Gastrocnemius medialis (tissue), 4 donors: ENCODE data around the gene YIF1B. TPM values are rescaled to one million over a fixed set of nuclear protein-coding genes. Genes with fewer than 3 reads are reported as not detected.

Experiments used
- total RNA-seq, 4 donors: library from RNA; depleted of rRNA; stranded (reverse); fragments of >200 nt; gene quantifications; one replicate each; pipeline versions ENCODE4 v1.1.0 to v1.2.3, GENCODE V29; 2016

The YIF1B gene
- total RNA-seq, 4 donors from 2014 or later = 28.3 to 39.5 (median 31.9) TPM

Other genes starting within 250 kb of the YIF1B start
- gene DPF1, start 91.7 kb downstream of the YIF1B start, total RNA-seq = not detected
- gene PPP1R14A, start 59.6 kb downstream of the YIF1B start, total RNA-seq = 10 to 100 TPM in 1 of 4 donors, 1 to 10 TPM in 3; 1.3 to 48.8 (median 7.1) TPM
- gene SPINT2, start 51.4 kb downstream of the YIF1B start, total RNA-seq = 1 to 10 TPM in 3 of 4 donors, under 1 TPM in 1; 0.26 to 4.0 (median 1.6) TPM
- gene C19orf33, start 11.7 kb downstream of the YIF1B start, total RNA-seq = 1 to 10 TPM in 2 of 4 donors, not detected in 2; 5.8 to 7.0 TPM
- gene KCNK6, start 3.9 kb upstream of the YIF1B start, total RNA-seq = under 1 TPM; 0.15 to 0.90 (median 0.41) TPM
- gene CATSPERG, start 19.9 kb upstream of the YIF1B start, total RNA-seq = 1 to 10 TPM in 3 of 4 donors, under 1 TPM in 1; 0.72 to 4.9 (median 1.7) TPM
- 1,000 to 10,000 TPM in 3 of 4 donors, 100 to 1,000 TPM in 1; 819 to 1,400 (median 1,309) TPM for gene PSMD8, start 58.6 kb upstream of the YIF1B start, total RNA-seq
- under 1 TPM in 1 of 4 donors, not detected in 3; 0.13 TPM for gene GGN, start 72.1 kb upstream of the YIF1B start, total RNA-seq
- 1 to 10 TPM in 1 of 4 donors, under 1 TPM in 3; 0.05 to 2.6 (median 0.15) TPM for gene SPRED3, start 72.8 kb upstream of the YIF1B start, total RNA-seq
- gene FAM98C, start 87.1 kb upstream of the YIF1B start, total RNA-seq = 10 to 100 TPM in 1 of 4 donors, 1 to 10 TPM in 3; 1.9 to 17.4 (median 3.3) TPM
- 1 to 10 TPM in 2 of 4 donors, under 1 TPM in 2; 0.61 to 2.2 (median 0.94) TPM for gene RASGRP4, start 110.3 kb upstream of the YIF1B start, total RNA-seq
- 100 to 1,000 TPM; 607 to 831 (median 724) TPM for gene RYR1, start 117.7 kb upstream of the YIF1B start, total RNA-seq